ENCODE data around the gene JAKMIP1. TPM values are rescaled to one million over a fixed set of nuclear protein-coding genes. Genes with fewer than 3 reads are reported as not detected.

JAKMIP1 gene
- total and polyA plus RNA-seq, 2 experiments from 2014 or later = not detected

DNA sequence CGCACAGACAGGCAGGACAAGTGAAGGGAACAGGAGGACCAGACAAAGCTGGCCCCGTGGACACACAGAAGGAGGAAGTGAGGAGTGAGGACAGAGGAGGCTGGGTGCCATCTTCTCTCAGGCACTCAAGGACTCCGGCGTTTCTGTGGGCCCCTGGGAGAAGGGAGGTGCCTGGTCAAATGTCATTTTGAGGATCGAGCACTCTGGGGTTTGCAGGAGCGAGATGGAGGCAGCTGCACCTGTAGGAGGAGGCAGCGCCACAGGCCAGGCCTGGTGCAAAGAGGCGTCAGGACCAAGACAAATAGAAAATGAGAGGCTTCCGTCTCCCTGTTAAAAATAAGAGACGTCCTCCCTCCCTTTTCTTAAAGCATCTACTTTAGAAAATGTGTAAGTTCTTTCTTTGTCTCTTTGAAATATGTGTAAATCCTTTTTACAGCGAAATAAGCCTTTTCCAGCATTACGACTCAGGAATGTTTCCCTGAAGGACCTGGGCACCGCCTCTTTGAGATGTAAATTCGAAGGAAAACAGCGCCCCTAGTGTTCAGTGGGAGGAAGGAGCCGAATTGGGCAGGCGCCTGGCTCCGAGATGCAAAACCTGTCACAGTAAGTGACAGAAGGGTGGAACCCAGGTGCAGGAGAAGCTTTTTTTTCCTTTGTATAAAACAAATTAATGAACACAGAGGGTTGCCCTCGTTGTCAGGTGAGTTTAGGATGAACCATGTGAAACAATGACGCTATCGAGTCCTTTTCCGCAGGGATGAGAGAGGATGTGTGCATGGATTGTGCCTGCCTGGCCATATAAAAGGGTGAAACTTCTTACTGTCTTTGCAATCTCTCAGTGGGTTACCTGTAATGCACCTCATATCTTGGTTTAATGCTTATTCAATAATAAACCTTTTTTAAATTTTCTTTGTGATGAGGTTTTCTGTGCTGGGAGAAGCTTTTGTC, 180.8 kb downstream of the JAKMIP1 start:
- no peak overlapping the region for H3K4me3 ChIP-seq
- H3K27ac ChIP-seq = no peak overlapping the region
- no peak overlapping the region for H2AFZ ChIP-seq
- WGBS, 2 experiments (ENCODE audit: low coverage in 1 of 2, low lambda C conversion rate in 2 of 2, missing lambda C conversion rate in 2 of 2) = 24 to 26% methylated on average over 22 of the region's 22 CpGs
- in situ Hi-C loops (cut with MboI) = no loop called here
- H3K4me1 ChIP-seq (ENCODE audit: insufficient read depth) = no peaks in the 10 kb centered on the region
- no peaks in the 10 kb centered on the region for H4K20me1 ChIP-seq (ENCODE audit: insufficient read depth)
- H3F3A ChIP-seq (ENCODE audit: insufficient read depth) = no peaks in the 10 kb centered on the region
- no peaks in the 10 kb centered on the region for H3K9me2 ChIP-seq (ENCODE audit: insufficient read depth)
- no peak overlapping the region for H3K9ac ChIP-seq
- no peak for TF ChIP-seq EZH2phosphoT487 (IDR thresholded peaks at IDR 0.05; ENCODE audit: insufficient read depth, low read depth)
- TF ChIP-seq EZH2 (IDR thresholded peaks at IDR 0.05; ENCODE audit: insufficient read depth, poor library complexity, severe bottlenecking) = no peak
- no peaks in the 10 kb centered on the region for H3K9me3 ChIP-seq (ENCODE audit: low read depth)
- no peaks in the 10 kb centered on the region for H3K79me2 ChIP-seq (ENCODE audit: insufficient read depth)
- H3K4me2 ChIP-seq (ENCODE audit: unreplicated experiment) = no peak overlapping the region
- DNase-seq = peak; percentile 74
- H3K36me3 ChIP-seq (ENCODE audit: low read depth) = no peaks in the 10 kb centered on the region
- no peaks in the 10 kb centered on the region; the same call in 1 of the 2 replicates for H3K27me3 ChIP-seq (replicated peaks; ENCODE audit: insufficient read depth)

GRCh38 chr4:6018331-6018730, 182.0 kb downstream of the JAKMIP1 start, which contains the start of gene C4orf50:
Gene C4orf50, minus strand, starts transcription at chr4:6018431.
- H4K20me1 ChIP-seq (ENCODE audit: insufficient read depth) = no peaks in the 10 kb centered on the region
- no peaks in the 10 kb centered on the region for H3F3A ChIP-seq (ENCODE audit: insufficient read depth)
- no peaks in the 10 kb centered on the region for H3K9me3 ChIP-seq (ENCODE audit: low read depth)
- no peak within 1 kb of the TSS for H3K4me3 ChIP-seq
- H3K4me1 ChIP-seq (ENCODE audit: insufficient read depth) = no peaks in the 10 kb centered on the region
- no peak within 1 kb of the TSS for H3K9ac ChIP-seq
- no peak within 1 kb of the TSS for H2AFZ ChIP-seq
- TF ChIP-seq EZH2phosphoT487 (IDR thresholded peaks at IDR 0.05; ENCODE audit: insufficient read depth, low read depth) (no peak), EZH2 (IDR thresholded peaks at IDR 0.05; ENCODE audit: insufficient read depth, poor library complexity, severe bottlenecking) (no peak)
- 34 to 35% methylated on average over 8 of the region's 8 CpGs for WGBS, 2 experiments (ENCODE audit: low coverage in 1 of 2, low lambda C conversion rate in 2 of 2, missing lambda C conversion rate in 2 of 2)
- no peaks in the 10 kb centered on the region; the same call in 1 of the 2 replicates for H3K27me3 ChIP-seq (replicated peaks; ENCODE audit: insufficient read depth)
- no peak for DNase-seq
- no peaks in the 10 kb centered on the region for H3K9me2 ChIP-seq (ENCODE audit: insufficient read depth)
- no peak within 1 kb of the TSS for H3K4me2 ChIP-seq (ENCODE audit: unreplicated experiment)
- in situ Hi-C loops (cut with MboI) = no loop called here
- H3K36me3 ChIP-seq (ENCODE audit: low read depth) = no peaks in the 10 kb centered on the region
- H3K27ac ChIP-seq = no peak within 1 kb of the TSS
- no peaks in the 10 kb centered on the region for H3K79me2 ChIP-seq (ENCODE audit: insufficient read depth)

- Histone ChIP-seq H3K9me3 (ENCODE audit: low read depth) (no peaks in the 10 kb centered on the region), H3K4me3 (no peak overlapping the region), H3K27me3 (replicated peaks; ENCODE audit: insufficient read depth) (no peaks in the 10 kb centered on the region; the same call in 1 of the 2 replicates), H3K4me1 (ENCODE audit: insufficient read depth) (no peaks in the 10 kb centered on the region), H3K79me2 (ENCODE audit: insufficient read depth) (no peaks in the 10 kb centered on the region), H3K4me2 (ENCODE audit: unreplicated experiment) (no peak overlapping the region), H3K36me3 (ENCODE audit: low read depth) (no peaks in the 10 kb centered on the region), H3K9me2 (ENCODE audit: insufficient read depth) (no peaks in the 10 kb centered on the region), H3K9ac (no peak overlapping the region), H2AFZ (no peak overlapping the region), H4K20me1 (ENCODE audit: insufficient read depth) (no peaks in the 10 kb centered on the region), H3K27ac (no peak overlapping the region), H3F3A (ENCODE audit: insufficient read depth) (no peaks in the 10 kb centered on the region)
- TF ChIP-seq EZH2 (IDR thresholded peaks at IDR 0.05; ENCODE audit: insufficient read depth, poor library complexity, severe bottlenecking) (no peak), EZH2phosphoT487 (IDR thresholded peaks at IDR 0.05; ENCODE audit: insufficient read depth, low read depth) (no peak)
- in situ Hi-C loops (cut with MboI) = no loop called here
- DNase-seq = no peak
- WGBS, 2 experiments (ENCODE audit: low coverage in 1 of 2, low lambda C conversion rate in 2 of 2, missing lambda C conversion rate in 2 of 2) = 53 to 59% methylated on average over 11 of the region's 11 CpGs
These were observed 182.5 kb downstream of the JAKMIP1 start for GRCh38 chr4:6017800-6018199.

GRCh38 chr4:6017030-6017429, 183.3 kb downstream of the JAKMIP1 start:
- Histone ChIP-seq H3K9me2 (ENCODE audit: insufficient read depth) (no peaks in the 10 kb centered on the region), H3K36me3 (ENCODE audit: low read depth) (no peaks in the 10 kb centered on the region), H3K79me2 (ENCODE audit: insufficient read depth) (no peaks in the 10 kb centered on the region), H3K4me1 (ENCODE audit: insufficient read depth) (no peaks in the 10 kb centered on the region), H3K27me3 (replicated peaks; ENCODE audit: insufficient read depth) (no peaks in the 10 kb centered on the region; the same call in 1 of the 2 replicates), H3K4me2 (ENCODE audit: unreplicated experiment) (no peak overlapping the region), H3K9ac (no peak overlapping the region), H3F3A (ENCODE audit: insufficient read depth) (no peaks in the 10 kb centered on the region), H4K20me1 (ENCODE audit: insufficient read depth) (no peaks in the 10 kb centered on the region), H3K9me3 (ENCODE audit: low read depth) (no peaks in the 10 kb centered on the region), H2AFZ (no peak overlapping the region), H3K27ac (no peak overlapping the region), H3K4me3 (no peak overlapping the region)
- TF ChIP-seq EZH2 (IDR thresholded peaks at IDR 0.05; ENCODE audit: insufficient read depth, poor library complexity, severe bottlenecking) (no peak), EZH2phosphoT487 (IDR thresholded peaks at IDR 0.05; ENCODE audit: insufficient read depth, low read depth) (no peak)
- WGBS, 2 experiments (ENCODE audit: low coverage in 1 of 2, low lambda C conversion rate in 2 of 2, missing lambda C conversion rate in 2 of 2) = 48% methylated on average over 10 of the region's 10 CpGs
- DNase-seq = no peak
- in situ Hi-C loops (cut with MboI) = no loop called here

Measured in GM23248 (cell line).